Suprapubic skin (tissue), 4 donors: Measurements from ENCODE around the gene IQCM.

Experiments
- EP300 ChIP-seq: sonication (generic); formaldehyde crosslinking; IDR thresholded peaks from one replicate; pipeline ENCODE4 v1.6.1; 2017; ENCODE audit warnings: antibody characterized with exemption
- POLR2A ChIP-seq, 2 donors: fragments of 450-650 bp; IDR thresholded peaks; one replicate each; pipeline ENCODE4 v1.6.1; 2017; ENCODE audit warnings: antibody characterized with exemption in 2 of 2, mild to moderate bottlenecking in 2 of 2, moderate library complexity in 2 of 2
- POLR2AphosphoS5 ChIP-seq, 3 donors: sonication (generic); formaldehyde crosslinking; IDR thresholded peaks; one replicate each; pipeline ENCODE4 v1.6.1; 2017; ENCODE audit warnings: antibody characterized with exemption in 3 of 3
- TF ChIP-seq, protein P1 (sequence below), 2 donors: fragments of 200-600 bp in 1 of 2; fragments of 450-650 bp in 1 of 2; sonication (generic) in 1 of 2; IDR thresholded peaks; one replicate each; pipeline ENCODE4 v1.5.1; 2016 to 2019; ENCODE audit warnings: antibody characterized with exemption in 2 of 2, mild to moderate bottlenecking in 1 of 2, moderate library complexity in 1 of 2

DNA sequence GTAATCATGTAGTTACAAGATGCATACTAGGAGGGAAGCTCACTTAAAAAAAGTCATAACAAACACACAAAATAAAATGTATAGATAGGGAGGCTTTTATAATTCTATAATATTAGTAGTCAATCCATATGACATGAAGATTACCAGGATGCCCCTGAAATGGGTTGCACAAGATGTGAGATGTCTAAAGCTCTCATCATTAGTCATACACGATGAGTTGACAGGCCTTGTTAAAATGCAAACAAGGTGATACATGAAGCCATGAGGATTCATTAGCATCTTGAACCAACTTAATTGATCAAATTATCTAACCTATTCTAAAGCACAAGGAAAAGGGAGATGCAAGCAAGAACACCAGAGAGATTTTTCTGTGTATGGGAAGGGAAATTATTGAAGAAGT, 470.2 kb downstream of the IQCM start:
- TF ChIP-seq POLR2A (IDR thresholded peaks at IDR 0.05) (no peak), POLR2AphosphoS5 (IDR thresholded peaks at IDR 0.05) (no peak), EP300 (no peak)
- TF ChIP-seq, protein P1, sequence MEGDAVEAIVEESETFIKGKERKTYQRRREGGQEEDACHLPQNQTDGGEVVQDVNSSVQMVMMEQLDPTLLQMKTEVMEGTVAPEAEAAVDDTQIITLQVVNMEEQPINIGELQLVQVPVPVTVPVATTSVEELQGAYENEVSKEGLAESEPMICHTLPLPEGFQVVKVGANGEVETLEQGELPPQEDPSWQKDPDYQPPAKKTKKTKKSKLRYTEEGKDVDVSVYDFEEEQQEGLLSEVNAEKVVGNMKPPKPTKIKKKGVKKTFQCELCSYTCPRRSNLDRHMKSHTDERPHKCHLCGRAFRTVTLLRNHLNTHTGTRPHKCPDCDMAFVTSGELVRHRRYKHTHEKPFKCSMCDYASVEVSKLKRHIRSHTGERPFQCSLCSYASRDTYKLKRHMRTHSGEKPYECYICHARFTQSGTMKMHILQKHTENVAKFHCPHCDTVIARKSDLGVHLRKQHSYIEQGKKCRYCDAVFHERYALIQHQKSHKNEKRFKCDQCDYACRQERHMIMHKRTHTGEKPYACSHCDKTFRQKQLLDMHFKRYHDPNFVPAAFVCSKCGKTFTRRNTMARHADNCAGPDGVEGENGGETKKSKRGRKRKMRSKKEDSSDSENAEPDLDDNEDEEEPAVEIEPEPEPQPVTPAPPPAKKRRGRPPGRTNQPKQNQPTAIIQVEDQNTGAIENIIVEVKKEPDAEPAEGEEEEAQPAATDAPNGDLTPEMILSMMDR (IDR thresholded peaks at IDR 0.05): no peak
